Neural cell (in vitro differentiated cells): ENCODE results near the gene YAF2. TPM values are rescaled to one million over a fixed set of nuclear protein-coding genes. Genes with fewer than 3 reads are reported as not detected.

ENCODE experiments used
- H2AFZ ChIP-seq: fragments of 200-600, 300-800 bp; sonication (generic), shearing (Covaris generic); 2 replicates; pipeline ENCODE4 v1.6.0; 2014; ENCODE audit warnings: low read depth, mild to moderate bottlenecking, antibody characterized with exemption, low read length, moderate library complexity
- H3F3A ChIP-seq: fragments of 200-600 bp; shearing (Covaris generic); 2 replicates; pipeline ENCODE4 v1.6.1; 2016; ENCODE audit warnings: mild to moderate bottlenecking, moderate library complexity, mixed read lengths, antibody characterized with exemption, low read length; ENCODE audit not compliant: insufficient read depth, poor library complexity, severe bottlenecking
- H3K27ac ChIP-seq: fragments of 200-600, 300-800 bp; sonication (generic), shearing (Covaris generic); 2 replicates; pipeline ENCODE4 v1.5.1; 2014; ENCODE audit warnings: mild to moderate bottlenecking, low read length, moderate library complexity
- H3K27me3 ChIP-seq: fragments of 300-800, 200-600 bp; sonication (generic), shearing (Covaris generic); 2 replicates; pipeline ENCODE4 v1.6.0; 2014; ENCODE audit warnings: mild to moderate bottlenecking, low read depth, low read length, moderate library complexity; ENCODE audit not compliant: insufficient read depth
- H3K36me3 ChIP-seq: fragments of 300-800, 200-600 bp; sonication (generic), shearing (Covaris generic); 2 replicates; pipeline ENCODE4 v1.5.1; 2014; ENCODE audit warnings: mild to moderate bottlenecking, antibody characterized with exemption, low read length, moderate library complexity; ENCODE audit not compliant: insufficient read depth
- H3K4me2 ChIP-seq: fragments of 300-800, 200-600 bp; sonication (generic), shearing (Covaris generic); 2 replicates; pipeline ENCODE4 v1.6.0; 2014; ENCODE audit warnings: mild to moderate bottlenecking, low read length
- H3K4me3 ChIP-seq: fragments of 300-800, 200-600 bp; sonication (generic), shearing (Covaris generic); 2 replicates; pipeline ENCODE4 v1.5.1; 2014; ENCODE audit warnings: mild to moderate bottlenecking, low read length, moderate library complexity
- H3K79me2 ChIP-seq: fragments of 200-600 bp; shearing (Covaris generic); replicated peaks from 2 replicates; pipeline ENCODE4 v1.6.0; 2014; ENCODE audit warnings: mild to moderate bottlenecking, low read length, moderate library complexity; ENCODE audit not compliant: insufficient read depth
- H3K9ac ChIP-seq: fragments of 300-800, 200-600 bp; sonication (generic), shearing (Covaris generic); 2 replicates; pipeline ENCODE4 v1.6.1; 2016; ENCODE audit warnings: mild to moderate bottlenecking, low read length, mixed read lengths
- H3K9me2 ChIP-seq: fragments of 200-600 bp; shearing (Covaris generic); 2 replicates; pipeline ENCODE4 v1.6.1; 2016; ENCODE audit warnings: mild to moderate bottlenecking, low read length, mixed read lengths; ENCODE audit not compliant: insufficient read depth
- H3K9me3 ChIP-seq: fragments of 200-600, 300-800 bp; sonication (generic), shearing (Covaris generic); 2 replicates; pipeline ENCODE4 v1.6.1; 2016; ENCODE audit warnings: mild to moderate bottlenecking, mixed run types, low read length, moderate library complexity, mixed read lengths
- H4K20me1 ChIP-seq: fragments of 200-600 bp; shearing (Covaris generic); 2 replicates; pipeline ENCODE4 v1.6.1; 2016; ENCODE audit warnings: mild to moderate bottlenecking, mixed run types; ENCODE audit not compliant: insufficient read depth
- EP300 ChIP-seq: fragments of 450-650 bp; conservative IDR thresholded peaks from 2 replicates; pipeline ENCODE4 v1.6.1; 2014; ENCODE audit warnings: antibody characterized with exemption, mild to moderate bottlenecking, moderate library complexity; ENCODE audit not compliant: poor library complexity, severe bottlenecking
- EZH2 ChIP-seq: fragments of 200-600, 300-800 bp; shearing (Covaris generic), sonication (generic); IDR thresholded peaks from 2 replicates; pipeline ENCODE4 v1.6.1; 2014; ENCODE audit warnings: antibody characterized with exemption, low read length, borderline replicate concordance, mild to moderate bottlenecking; ENCODE audit not compliant: insufficient read depth, poor library complexity, severe bottlenecking
- MXI1 ChIP-seq: fragments of 450-650 bp; conservative IDR thresholded peaks from 2 replicates; pipeline ENCODE4 v1.6.1; 2014; ENCODE audit warnings: antibody characterized with exemption, mild to moderate bottlenecking; ENCODE audit not compliant: poor library complexity, severe bottlenecking
- POLR2AphosphoS5 ChIP-seq: IDR thresholded peaks from 2 replicates; pipeline ENCODE4 v1.6.1; 2012
- RAD21 ChIP-seq: fragments of 450-650 bp; conservative IDR thresholded peaks from 2 replicates; pipeline ENCODE4 v1.6.1; 2014; ENCODE audit warnings: antibody characterized with exemption, mild to moderate bottlenecking, moderate library complexity
- SMC3 ChIP-seq: fragments of 450-650 bp; conservative IDR thresholded peaks from 2 replicates; pipeline ENCODE4 v1.6.1; 2014; ENCODE audit warnings: antibody characterized with exemption, mild to moderate bottlenecking, moderate library complexity; ENCODE audit not compliant: poor library complexity
- TAF1 ChIP-seq: IDR thresholded peaks from 2 replicates; pipeline ENCODE4 v1.6.1; 2012; ENCODE audit warnings: low read depth
- polyA plus RNA-seq: library from polyadenylated mRNA; depleted of rRNA; stranded (reverse); fragments of >200 nt; gene quantifications from 2 replicates; pipeline ENCODE4 v1.2.3, GENCODE V29; 2014
- TF ChIP-seq, protein P1 (sequence below): fragments of 450-650 bp; IDR thresholded peaks from 2 replicates; pipeline ENCODE4 v1.5.1; 2014; ENCODE audit warnings: antibody characterized with exemption, mild to moderate bottlenecking, moderate library complexity; ENCODE audit not compliant: poor library complexity, severe bottlenecking
- TF ChIP-seq, protein P2 (sequence below): IDR thresholded peaks from 2 replicates; pipeline ENCODE4 v1.6.1; 2012; ENCODE audit warnings: borderline replicate concordance

YAF2 gene
- polyA plus RNA-seq, 1 donor from 2014 or later = 44.1 TPM

DNA sequence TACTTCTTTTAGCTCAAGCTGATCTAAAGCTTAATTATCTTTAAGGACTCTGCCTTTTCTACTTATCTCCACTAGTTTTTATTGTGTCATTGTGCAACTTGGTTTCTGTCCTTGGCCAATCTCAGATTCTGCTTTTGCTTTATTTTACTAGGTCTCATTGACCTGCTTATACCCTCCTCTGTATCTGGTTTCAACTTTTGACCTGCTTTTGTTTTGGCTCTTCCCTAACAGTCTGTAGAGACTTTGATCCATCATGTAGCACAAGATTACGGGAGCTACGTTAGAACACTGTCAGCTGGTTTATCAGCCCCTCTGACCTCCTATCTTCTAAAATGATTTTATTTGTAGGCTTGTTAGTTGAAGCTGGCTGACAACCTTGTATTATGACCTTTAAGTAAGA, 44.2 kb upstream of the YAF2 start:
- Histone ChIP-seq H3K27ac (no peak overlapping the region), H4K20me1 (no peaks in the 10 kb centered on the region), H3K9me2 (no peaks in the 10 kb centered on the region), H3K4me2 (no peak overlapping the region), H3K4me3 (no peak overlapping the region), H3K79me2 (no peaks in the 10 kb centered on the region), H3K27me3 (no peaks in the 10 kb centered on the region), H3K36me3 (no peaks in the 10 kb centered on the region), H3K9ac (no peak overlapping the region), H3F3A (no peaks in the 10 kb centered on the region), H2AFZ (no peak overlapping the region), H3K9me3 (no peaks in the 10 kb centered on the region)
- TF ChIP-seq, protein P1, sequence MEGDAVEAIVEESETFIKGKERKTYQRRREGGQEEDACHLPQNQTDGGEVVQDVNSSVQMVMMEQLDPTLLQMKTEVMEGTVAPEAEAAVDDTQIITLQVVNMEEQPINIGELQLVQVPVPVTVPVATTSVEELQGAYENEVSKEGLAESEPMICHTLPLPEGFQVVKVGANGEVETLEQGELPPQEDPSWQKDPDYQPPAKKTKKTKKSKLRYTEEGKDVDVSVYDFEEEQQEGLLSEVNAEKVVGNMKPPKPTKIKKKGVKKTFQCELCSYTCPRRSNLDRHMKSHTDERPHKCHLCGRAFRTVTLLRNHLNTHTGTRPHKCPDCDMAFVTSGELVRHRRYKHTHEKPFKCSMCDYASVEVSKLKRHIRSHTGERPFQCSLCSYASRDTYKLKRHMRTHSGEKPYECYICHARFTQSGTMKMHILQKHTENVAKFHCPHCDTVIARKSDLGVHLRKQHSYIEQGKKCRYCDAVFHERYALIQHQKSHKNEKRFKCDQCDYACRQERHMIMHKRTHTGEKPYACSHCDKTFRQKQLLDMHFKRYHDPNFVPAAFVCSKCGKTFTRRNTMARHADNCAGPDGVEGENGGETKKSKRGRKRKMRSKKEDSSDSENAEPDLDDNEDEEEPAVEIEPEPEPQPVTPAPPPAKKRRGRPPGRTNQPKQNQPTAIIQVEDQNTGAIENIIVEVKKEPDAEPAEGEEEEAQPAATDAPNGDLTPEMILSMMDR = no peak
- TF ChIP-seq MXI1 (no peak), TAF1 (no peak), POLR2AphosphoS5 (no peak), SMC3 (no peak), EP300 (no peak), RAD21 (no peak), EZH2 (no peak)
- TF ChIP-seq, protein P2, sequence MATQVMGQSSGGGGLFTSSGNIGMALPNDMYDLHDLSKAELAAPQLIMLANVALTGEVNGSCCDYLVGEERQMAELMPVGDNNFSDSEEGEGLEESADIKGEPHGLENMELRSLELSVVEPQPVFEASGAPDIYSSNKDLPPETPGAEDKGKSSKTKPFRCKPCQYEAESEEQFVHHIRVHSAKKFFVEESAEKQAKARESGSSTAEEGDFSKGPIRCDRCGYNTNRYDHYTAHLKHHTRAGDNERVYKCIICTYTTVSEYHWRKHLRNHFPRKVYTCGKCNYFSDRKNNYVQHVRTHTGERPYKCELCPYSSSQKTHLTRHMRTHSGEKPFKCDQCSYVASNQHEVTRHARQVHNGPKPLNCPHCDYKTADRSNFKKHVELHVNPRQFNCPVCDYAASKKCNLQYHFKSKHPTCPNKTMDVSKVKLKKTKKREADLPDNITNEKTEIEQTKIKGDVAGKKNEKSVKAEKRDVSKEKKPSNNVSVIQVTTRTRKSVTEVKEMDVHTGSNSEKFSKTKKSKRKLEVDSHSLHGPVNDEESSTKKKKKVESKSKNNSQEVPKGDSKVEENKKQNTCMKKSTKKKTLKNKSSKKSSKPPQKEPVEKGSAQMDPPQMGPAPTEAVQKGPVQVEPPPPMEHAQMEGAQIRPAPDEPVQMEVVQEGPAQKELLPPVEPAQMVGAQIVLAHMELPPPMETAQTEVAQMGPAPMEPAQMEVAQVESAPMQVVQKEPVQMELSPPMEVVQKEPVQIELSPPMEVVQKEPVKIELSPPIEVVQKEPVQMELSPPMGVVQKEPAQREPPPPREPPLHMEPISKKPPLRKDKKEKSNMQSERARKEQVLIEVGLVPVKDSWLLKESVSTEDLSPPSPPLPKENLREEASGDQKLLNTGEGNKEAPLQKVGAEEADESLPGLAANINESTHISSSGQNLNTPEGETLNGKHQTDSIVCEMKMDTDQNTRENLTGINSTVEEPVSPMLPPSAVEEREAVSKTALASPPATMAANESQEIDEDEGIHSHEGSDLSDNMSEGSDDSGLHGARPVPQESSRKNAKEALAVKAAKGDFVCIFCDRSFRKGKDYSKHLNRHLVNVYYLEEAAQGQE = no peak

DNA sequence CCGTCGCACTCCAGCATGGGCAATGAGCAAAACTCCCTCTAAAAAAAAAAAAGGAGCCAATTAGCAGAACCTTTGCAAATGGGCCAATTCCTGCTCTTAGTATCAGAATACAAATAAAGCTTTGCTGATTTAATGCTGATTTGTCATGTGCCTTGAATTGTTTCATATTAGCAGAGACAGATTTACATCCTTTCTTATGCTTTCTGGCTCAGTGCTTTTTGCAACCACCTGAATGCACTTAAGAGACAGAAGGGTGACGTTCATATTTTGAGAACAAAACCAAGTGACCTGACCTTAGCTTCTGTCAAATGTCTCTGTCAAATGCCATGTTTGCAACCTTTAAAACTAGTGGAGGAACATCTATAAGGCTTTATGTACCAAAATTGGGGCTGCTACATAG, 43.8 kb upstream of the YAF2 start:
- Histone ChIP-seq H3K9me2 (no peaks in the 10 kb centered on the region), H4K20me1 (no peaks in the 10 kb centered on the region), H3F3A (no peaks in the 10 kb centered on the region), H3K36me3 (no peaks in the 10 kb centered on the region), H3K4me2 (no peak overlapping the region), H3K79me2 (no peaks in the 10 kb centered on the region), H3K27me3 (no peaks in the 10 kb centered on the region), H3K9ac (no peak overlapping the region), H3K27ac (no peak overlapping the region), H3K9me3 (no peaks in the 10 kb centered on the region), H3K4me3 (no peak overlapping the region), H2AFZ (no peak overlapping the region)
- TF ChIP-seq EP300 (no peak), RAD21 (no peak), POLR2AphosphoS5 (no peak), SMC3 (no peak), MXI1 (no peak), EZH2 (no peak), TAF1 (no peak)
- TF ChIP-seq, protein P1 = no peak
- TF ChIP-seq, protein P2 = no peak
